Kidney capillary endothelial cell (primary cell): ENCODE measurements around the gene C8B.

Experiments used
- DNase-seq: peaks from one replicate; pipeline ENCODE4 v3.0.0-alpha.2; 2018; ENCODE audit warnings: low spot score

Gene C8B

DNA sequence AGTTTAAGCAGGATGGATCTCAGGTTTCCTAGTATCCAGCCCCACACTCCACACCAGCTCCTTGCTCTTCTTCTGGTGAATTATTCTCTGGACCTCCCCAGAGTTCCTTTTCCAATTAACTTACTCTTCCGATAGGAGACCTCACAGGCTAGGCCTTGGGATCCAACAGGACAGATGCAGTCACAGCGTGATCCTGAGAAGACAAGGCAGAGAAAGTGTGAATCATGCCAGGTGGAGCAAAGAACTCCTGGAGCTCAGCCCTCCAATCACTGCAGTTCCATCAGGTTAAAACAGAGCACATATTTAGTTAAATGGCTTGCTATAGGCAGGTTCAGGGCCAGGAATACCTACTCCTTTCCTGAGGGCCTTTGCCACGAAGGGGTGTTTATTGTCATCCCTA is 34.1 kb downstream of the C8B start:
- DNase-seq: no peak

DNA sequence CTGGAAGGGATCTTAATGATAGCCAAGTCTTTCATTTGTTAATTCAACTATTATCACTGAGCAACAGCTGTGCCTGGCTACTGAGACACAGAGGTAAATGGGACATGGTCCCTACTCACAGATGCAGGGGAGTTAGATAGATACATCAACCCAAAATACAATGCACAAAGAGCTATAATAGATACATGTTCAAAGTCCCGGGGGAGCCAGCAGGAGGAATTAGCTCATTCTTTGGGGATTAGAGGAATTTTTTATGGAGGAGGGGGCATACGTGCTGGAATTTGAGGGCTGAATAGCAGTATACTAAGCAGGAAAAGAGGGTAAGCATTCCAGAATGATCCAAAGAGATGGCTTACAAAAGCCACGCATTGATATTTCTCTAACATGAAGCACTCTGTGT is 34.6 kb downstream of the C8B start:
- DNase-seq: no peak

DNA sequence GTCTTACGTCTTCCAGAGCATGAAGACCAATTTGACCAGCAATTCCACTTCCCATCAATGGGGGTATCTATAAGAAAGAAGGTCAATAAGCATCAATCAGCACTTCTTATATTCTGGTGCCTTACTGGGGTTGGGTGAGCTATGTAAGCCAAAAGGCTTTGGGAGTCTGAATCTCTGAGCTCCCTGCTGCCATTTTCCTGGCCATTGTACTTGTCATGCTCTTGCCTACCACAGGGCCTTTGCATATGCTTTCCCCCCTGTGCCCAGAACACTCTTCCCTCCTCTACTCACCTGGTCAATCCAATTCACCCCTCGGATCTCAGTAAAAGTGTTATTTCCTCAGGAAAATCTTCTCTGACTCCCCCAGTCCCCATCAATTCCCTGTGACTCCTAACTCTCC is 36.3 kb downstream of the C8B start:
- DNase-seq: no peak

DNA sequence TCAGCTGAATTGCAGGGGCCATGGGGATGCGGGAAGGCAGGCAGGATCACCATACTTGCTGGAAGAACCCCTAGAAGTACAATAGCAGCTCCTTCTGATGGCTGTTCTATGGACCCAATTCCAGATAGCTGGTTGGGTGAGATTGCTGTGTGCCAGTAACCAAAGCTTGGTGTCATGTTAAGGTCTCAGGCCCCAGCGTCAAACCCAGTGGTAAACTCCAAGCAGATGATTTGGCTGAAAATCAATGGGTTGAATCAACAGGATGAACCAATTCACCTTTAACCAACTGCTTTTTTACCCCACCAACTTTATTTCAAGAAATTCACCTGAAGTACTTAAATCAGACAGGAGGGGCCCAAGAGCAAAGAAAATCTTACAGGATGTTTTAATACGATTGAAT is 37.8 kb downstream of the C8B start:
- DNase-seq: no peak

DNA sequence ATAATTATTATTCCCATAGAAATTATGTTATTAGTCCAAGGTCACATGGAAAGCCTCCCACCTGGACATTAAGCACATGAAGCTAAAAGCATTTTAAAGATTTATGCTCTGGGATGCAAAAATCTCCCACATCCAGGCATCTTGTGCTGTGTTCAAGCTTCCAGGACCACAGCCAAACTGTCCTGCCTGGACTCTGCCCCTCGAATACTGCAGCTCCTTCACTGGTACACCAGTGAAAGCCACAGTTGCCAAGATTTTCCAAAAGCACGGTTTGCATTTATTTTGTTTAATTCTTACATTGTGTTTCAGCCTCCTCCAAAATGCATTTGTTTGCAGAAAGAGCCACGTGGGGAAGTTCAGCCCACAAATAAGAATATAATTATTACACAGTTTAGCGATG is 38.6 kb downstream of the C8B start:
- no peak for DNase-seq

DNA sequence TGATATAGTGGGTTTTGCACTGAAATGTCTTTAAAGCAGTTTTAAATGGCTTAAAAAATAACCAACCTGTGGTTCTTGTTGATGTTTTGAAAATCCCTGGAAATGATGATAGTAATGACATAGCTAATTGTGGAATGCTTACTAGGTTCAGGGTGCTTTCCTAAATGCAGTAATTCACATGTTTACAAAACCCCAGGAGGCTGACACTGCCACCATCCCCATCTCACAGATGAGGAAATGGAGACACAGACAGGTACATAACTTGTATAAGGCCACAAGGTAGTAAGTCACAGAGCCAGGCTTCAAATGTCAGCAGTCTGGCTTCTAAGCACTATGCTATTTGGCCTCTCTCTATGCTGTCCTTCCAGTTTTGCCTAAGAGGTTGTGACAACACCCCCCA is 40.6 kb downstream of the C8B start:
- no peak for DNase-seq

DNA sequence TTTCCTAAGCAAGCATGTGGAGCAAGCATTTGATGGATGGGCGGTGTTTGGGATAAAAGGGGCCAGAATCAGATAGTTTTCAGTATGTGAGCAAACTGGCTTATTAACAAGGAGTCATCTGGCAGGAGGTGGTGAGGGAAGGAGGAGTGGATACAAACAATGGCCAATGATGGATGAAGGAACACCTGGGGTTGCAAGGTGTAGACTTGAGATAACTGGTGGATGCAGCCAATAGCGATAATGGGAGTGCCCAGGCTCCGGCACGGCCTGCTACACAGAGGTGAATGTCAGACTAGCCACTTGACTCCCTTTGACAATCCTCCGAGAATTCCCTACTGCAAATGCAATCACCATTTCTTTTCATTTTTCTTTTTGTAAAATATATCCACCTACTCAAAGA is 41.7 kb downstream of the C8B start:
- DNase-seq: no peak

DNA sequence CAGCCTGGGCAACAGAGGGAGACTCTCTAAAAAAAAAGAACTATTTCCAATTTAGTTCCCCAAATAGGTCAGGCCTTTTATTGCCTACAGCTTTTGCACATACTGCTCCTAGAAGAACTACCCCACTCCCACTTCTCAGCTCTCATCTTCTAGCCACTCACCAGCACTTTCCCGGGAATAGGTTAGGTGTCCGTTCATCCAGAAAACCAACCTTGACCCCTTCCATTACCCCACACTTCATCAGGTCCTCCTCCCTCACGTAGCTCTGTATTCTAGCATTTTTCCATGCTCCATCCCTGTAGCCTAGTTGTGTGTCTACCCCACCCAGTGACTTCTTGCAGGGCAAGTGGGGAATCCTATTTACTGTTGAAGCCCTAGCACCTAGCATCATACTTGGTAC is 42.6 kb downstream of the C8B start:
- no peak for DNase-seq

DNA sequence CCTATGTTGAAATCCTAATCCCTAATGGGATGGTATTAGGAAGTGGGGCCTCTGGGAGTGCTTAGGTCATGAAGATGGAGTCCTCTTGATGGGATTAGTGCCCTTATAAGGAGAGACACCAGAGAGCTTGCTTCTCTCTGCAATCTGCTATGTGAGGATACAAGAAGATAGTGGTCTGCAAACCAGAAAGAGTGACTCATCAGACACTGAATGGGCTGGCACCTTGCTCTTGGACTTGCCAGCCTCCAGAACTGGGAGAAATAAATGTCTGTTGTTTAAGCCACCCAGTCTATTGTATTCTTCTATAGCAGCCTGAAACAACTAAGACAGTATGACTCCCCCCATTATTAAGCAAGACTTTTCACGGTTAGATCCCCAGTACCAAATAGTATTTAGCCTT is 43.3 kb downstream of the C8B start:
- no peak for DNase-seq

DNA sequence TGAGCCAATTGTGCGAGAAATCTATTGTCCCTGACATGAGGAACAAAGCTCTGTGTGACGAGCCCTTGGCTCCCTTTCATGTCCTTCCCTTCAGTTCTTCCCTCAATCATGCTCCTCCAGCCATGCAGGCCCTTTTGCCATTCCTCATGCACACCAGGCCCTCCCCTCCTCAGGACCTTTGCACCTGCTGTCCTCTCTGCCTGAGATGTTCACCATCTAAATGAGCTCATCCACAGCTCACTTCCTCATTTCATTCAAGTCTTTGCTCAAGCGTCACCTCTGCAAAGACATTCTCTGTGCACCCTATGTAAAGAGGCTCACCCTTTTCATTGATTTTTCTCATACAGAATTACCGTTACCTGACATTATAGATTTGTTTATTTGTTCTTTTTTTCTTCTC is 43.7 kb downstream of the C8B start:
- no peak for DNase-seq

DNA sequence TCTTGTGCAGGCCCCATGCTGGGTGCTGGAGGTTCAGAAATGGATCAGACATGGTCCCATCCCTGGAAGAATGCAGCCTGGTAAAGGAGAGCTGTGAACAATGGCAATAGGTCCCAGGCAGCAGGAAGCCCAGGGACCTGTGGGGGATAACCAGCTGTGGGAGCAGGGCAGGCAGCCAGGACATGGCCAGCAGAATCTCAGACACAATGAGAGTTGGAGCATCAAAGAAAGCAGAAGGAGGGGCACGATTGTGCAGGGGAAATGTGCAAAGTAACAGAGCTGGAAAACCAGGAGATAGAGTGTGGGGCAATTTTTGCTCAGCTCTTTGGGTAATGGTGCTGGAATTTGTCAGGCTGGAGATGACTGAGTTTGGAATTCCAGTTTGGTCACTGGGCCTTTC is 44.3 kb downstream of the C8B start:
- DNase-seq: no peak

DNA sequence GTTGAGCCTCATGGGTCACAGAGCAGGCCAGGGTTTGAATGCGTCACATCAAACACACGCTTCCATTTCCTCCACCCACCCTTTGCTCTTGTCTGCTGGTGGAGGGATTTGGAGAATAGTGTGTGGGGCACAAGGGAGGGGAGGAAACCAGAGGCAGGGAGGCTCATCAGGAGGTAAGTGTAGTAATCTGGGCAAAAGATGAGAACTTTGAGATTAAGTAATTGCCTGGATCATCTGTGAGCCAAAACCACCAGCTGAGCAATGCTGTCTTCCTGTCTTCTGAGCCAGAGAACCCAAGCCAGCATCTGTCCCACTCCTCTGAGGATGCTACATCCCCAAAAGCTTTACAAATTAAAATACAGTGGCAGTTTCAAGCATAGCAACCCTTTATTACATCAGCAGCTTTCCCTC is 45.2 kb downstream of the C8B start:
- no peak for DNase-seq

DNA sequence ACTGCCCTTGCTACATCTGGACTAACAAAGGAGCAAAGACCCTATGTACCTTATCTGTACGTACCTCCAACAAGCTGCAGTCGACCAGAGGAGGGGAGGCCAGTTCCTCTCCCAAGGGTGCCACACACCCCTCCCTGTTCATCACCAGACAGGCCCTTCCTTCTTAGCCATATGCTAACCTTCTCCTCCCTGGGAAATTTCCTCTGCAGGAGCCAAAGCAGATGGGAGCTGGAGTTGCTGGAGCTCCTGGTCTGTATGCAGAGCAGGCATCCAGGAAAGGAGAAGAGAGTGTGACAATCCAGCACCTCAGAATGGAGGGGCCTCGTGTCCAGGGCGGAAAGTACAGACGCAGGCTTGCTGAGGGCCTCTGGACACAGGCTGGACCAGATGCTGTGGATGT is 48.5 kb downstream of the C8B start:
- no peak for DNase-seq

DNA sequence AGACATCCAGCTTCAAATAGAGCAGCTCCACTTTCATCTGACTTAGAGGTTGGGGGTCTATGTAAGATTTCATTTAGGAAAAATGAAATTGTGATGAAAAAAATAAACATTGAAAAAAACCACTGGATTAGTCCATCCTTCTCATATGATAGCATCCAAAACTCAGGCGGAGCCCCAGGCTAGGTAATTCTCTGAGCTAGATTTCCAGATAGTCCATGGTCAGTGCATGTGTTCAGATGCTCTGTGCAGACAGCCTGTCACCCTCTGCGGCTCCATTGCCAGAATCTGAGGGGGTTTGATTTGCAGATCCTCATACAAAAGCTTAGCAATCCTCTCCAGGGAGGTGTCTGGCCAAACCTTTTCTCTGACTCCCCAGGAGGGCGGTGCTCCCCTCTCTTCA is 49.2 kb downstream of the C8B start:
- no peak for DNase-seq

DNA sequence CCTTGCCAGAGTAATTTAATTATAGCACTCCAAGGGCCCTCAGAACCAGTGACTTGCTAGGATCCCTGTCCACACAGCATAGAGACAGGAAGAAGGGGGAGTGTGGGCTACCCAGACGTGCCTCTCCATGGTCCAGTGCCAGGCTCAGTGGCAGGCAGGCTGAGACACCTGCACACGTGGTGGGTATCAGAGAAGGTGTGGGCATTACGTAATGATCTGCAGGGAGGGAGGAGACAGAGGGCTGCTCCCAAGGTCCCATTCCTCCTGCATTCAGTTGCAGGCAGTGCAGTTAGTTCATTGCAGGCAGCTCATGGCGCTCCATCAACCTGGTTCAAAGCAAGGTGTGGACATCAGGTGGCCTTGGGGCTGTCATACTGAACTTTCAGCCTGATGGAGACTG is 49.9 kb downstream of the C8B start:
- no peak for DNase-seq

DNA sequence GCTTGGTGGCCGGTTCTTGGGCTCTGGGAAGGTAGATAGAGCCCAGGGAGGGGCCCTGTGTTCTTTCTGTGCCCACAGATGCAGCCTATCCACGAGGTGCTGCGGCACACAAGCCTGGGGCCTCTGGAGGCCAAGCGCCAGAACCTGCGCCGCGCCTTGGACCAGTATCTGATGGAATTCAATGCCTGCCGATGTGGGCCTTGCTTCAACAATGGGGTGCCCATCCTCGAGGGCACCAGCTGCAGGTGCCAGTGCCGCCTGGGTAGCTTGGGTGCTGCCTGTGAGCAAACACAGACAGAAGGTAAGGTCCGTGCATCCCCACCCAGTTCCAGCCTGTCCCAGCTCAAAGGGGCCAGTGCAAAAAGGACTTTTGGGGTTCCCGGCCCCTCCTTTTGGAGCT is 53.5 kb downstream of the C8B start:
- no peak for DNase-seq

DNA sequence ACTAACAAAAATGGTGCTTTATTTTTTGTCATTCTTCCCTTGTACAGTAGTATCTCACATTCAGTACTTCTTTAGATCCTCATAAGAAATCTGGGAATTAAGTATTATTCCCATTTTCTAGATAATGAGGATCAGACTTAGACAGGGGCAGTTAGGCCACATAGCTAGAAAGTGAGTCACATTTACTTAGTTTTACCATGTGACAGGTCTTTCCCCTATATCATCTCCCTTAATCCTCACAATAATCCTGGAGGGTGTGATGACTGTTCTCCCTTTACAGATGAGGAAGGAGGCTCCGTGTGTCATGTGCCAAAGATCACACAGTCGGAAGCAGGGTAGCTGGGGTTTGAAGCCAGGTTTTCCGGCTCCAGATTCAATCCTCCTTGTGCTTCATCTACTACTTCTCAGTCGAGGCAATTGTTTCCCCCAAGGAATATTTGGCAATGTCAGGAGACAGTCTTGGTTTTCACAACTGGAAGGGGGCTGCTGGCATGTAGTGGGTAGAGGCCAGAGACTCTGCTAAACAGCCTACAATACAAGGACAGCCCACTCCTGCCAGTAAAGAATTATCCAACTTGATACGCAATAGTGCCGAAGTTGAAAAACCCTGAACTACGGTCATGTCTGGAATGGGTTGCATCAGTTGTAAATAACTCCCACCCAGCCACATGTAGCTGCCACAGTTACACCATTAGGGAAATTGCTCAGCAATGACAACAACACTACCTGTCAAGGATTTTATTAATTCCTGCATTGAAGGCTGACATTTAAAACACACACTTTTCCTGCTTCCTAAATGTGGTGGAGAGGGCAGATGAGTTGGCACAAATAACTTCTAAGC is 54.5 kb downstream of the C8B start:
- peak; percentile 5 for DNase-seq

DNA sequence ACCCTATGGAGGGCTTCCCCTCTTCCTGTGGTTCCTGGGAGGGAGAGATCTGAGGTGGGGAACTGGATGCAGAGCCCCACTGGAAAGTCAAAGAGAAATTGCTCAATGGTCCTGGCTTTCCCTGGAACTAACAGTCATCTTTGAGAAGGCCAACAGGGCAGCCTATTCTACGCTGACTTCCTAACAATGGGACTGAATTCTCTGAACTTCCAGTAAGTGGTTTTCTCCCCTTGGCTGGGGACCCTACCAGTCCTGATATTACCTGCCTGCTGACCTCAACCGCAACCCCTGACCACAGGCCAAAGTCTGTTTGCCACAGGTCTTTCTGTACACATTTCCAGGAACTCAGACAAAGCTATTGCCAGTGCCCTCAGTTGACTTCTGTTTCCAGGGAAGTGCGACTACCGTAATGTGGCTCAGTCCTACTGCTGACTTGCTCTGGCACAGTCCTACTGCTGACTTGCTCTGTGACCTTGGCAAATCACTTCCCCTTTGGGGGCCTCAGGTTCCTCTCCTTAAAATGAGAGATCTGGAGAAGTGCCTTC is 55.3 kb downstream of the C8B start:
- DNase-seq: no peak

DNA sequence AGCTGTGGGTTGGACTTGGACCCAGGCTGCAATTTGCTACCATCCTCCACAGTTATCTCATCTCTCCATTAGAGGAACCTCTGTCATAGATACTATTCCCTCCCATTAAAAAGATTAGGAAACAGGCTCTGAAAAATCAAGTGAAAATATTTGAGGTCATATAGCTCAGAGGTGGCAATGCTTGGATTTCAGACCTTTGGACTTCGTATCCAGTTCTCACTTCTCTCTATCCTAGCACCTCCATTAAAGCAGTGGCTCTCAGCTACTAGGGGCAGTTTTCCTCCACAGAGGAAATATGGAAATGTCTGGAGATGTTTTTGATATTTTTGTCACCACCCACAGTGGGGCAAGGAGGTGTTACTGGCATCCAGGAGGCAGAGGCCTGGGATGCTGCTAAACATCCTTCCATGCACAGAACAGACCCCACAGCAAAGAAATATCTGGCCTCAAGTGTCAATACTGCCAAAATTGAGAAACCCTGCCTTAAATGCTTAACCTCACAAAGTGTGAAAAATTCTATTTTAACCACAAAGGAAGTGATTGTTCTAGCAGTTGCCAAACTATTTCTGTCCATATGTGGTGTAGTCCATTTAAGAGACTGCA is 57.1 kb downstream of the C8B start:
- no peak for DNase-seq

DNA sequence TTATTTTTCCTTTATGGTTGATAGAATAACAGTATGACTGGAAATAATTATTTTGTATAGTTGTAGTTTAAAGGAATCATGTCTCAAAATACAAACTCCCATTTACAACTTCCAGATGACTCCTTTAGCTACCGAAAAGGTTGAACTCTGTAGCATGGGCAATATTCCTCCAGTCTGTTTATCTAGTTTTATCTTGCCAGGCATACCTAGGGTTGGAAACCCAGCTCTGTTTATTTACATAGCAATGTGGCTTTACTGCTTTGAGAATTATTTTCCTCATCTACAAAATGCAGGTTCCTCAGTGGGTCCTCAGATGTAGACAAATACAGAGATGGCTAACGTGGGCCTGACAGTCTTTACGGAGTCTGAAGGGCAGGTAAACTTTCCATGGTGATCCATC is 60.1 kb downstream of the C8B start:
- DNase-seq: no peak

DNA sequence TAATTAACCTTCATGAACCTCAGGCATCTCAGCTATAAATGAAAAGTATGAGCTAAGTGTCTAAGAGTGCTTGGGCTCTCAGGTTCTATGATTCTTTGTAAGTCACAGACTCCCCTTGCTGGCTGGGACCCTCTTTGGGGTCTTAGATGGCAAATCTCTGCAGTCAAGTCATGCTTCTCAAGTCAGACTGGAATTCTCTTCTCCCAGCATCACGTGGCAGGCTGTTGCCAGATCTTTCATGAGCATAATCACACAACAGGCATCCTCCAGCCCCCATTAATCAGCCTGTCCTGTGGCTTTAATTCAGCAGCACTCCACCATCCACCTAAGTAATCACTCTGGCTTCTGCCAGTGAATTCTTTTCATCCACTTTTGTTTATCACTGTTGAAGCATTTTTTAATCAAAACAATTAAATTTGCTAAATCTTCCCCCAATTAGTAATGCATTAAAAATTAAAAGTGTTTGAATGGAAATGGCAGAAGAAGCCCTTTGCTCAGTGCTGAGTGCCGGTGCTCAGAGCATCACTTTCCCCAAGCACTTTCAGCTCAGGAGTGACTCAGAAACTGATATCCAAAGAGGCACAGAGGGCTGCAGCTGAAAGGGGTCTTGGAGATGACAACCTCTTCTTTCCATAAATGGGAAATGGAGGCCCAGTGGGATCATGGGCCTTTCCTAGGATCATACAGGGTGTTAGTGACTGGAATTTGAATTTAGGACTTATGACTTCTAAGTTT is 61.0 kb downstream of the C8B start:
- DNase-seq: no peak

DNA sequence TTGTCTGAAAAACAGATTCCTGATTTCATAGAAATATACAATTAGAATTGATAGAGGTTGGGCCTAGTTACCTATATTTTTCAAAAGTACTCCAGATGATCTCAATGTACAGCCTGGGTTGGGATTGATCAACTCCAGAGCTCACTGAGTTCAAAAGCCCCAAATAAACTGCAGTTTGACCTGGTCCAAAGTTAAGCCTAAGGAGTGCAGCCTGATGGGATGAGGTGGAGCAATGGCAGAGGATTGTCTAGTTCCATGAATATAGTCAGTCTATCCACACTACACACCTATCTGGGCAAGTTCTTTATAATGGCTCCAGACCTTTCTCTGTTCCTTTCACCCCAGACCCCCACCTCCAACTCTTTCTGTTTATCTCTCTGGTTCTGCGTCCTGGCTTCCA is 62.0 kb downstream of the C8B start:
- no peak for DNase-seq

DNA sequence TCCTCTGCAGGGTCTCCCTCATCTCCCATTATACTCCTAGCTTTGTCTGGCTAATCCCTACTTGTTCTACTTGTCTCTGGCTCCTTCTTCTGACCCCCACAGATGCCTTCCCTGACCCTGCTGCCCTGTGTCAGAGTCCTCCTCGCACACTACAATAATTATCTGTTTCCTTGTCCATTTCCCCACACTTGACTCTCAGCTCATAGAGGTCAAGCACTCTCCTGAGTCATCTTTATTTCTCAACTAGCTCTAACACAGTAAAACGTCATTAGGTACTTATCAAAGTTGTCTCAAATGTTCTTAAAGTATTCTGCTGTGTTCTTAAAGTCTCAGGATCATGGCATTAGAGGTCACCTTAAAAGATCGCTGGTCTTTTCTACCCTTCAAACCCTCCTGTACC is 64.1 kb downstream of the C8B start:
- no peak for DNase-seq
